Measurements from ENCODE around the gene AGPAT3.

Gene AGPAT3

DNA sequence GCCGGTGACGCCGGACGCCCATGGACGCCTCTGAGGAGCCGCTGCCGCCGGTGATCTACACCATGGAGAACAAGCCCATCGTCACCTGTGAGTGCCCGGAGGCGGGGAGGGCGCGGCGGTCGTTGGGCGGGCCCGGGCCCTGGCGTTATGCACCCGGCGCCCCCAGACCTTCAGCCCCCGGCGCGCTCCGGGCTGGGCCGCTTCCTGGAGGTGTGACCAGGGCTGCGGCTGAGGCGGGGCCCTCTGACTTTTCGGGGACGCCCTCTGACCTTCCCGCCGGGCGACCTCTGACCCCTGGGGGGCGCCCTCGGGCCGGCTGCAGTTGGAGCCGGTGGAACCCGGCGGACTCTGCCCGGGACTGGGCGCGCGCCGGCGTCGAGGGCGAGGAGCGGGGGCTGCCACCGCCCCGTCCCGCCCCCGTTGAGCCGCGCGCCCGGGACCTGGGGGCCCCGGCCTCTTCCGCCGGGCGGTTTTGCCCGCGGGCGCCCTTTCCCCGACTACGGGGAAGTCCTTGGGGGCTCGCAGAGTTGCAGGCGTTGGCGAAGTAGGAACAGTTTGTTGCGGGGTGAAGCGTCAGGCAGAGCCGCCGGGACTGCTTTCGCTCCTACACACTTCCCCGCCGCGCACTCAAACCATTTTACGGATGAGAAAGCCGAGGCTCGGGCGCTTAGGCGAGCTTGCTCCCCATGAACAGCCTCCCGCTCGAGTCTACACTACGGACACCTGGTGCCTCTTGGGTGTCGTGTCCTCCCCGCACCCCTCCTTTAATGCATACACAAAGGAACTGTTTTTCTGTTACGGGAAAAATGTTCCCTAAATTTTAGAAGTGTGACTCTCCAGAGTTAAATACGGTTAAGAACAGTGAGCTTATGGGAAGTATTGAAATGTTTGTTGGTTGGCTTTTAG lies 147.7 kb downstream of the AGPAT3 start:
- in situ Hi-C loops (cut with MboI; ENCODE audit: low sequenced_read_pairs), result no loop called here

DNA sequence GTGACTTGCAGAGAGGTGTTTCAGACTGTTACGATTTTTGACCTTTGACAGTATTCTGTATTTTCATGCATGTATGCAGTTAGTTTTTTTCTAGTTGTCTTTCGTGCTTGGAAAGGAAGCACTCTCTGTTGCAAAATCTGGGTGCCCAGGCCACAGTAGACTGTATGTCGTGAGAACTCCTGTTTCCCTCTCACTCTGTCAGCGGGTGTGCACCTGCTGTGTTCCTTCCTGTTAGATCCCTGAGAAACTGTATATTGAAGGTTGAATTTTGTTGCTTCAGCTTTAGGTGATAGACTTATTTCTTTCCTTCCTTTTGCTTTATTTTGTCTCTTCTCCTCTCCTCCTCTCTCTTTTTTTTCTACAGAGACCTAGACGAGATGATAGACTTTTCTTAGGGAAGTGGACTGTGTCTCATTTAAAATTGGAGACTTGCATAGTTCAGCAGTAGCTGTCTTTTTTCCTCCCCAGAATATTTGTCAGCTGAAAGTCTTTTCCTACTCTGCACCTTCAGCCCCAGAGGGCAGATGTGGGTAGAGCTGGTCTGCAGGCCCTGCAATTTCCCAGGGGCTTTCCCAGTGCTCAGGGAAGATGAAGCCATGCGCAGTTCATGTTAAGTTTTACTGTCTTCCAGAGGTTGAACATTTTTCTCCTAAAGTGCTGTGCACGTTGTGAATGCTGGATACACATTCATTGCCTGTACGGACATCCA lies 148.5 kb downstream of the AGPAT3 start:
- in situ Hi-C loops (cut with MboI; ENCODE audit: low sequenced_read_pairs), result no loop called here

DNA sequence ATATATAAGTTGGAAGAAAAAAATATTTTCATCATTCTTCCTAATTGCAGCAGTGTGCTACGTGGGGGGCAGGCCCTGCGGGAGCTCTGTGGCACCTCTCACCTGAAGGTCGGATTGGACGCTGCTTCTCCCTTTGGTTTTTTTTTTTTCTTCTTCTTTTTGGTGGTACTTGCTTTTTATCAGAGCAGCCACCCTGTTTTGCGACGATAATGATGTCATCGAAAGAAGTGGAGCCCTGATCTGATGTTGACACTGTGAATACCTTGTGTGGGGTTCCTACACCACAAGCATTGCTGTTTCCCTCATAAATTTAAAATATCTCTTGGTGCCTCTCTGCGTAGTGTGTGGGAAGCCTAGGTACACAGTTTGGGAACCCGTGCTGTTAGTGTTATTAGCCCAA lies 152.6 kb downstream of the AGPAT3 start:
- in situ Hi-C loops (cut with MboI; ENCODE audit: low sequenced_read_pairs), result no loop called here

DNA sequence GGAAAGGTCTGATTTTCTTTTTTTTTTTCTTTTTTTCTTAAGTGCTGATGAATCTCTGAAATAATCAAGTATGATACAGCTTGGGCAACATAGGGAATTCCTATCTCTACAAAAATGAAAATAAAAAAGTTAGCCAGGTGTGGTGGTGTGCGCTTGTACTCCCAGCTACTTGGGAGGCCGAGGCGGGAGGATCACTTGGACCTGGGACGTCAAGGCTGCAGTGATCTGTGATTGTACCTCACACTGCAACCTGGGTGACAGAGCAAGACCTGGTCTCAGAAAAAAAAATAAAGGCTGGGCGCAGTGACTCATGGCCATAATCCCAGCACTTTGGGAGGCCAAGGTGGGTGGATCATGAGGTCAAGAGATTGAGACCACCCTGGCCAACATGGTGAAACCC lies 153.1 kb downstream of the AGPAT3 start:
- in situ Hi-C loops (cut with MboI; ENCODE audit: low sequenced_read_pairs), result no loop called here

DNA sequence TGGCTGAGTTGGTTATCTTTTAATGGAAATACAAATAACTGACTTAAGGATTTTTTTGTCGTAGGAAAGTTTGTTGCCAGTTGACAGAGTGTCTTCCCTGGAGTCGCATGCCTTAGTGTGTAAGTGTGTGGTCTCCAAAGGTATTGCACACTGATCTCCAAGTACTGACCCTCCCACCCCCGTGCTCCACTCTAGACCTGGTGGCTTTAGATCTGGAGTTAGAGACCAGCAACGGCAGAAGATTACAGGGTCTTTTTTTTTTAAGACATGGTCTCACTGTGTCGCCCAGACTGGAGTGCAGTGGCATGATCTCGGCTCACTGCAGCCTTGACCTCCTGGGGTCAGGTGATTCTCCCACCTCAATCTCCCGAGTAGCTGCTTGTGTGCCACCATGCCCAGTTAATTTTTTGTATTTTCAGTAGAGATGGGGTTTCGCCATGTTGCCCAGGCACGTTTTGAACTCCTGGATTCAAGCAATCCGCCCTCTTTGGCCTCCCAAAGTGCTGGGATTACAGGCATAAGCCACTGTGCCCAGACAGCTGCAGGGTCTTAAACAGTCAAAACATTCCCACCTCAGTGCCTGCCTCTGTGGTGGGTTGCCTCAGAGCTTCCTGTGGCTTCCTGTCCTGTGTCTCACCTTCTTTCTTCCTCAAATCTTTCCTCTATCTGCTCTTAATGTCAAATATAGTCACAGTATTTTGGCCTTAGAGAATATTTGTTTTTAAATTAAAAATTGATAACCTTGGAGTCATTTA lies 154.0 kb downstream of the AGPAT3 start:
- in situ Hi-C loops (cut with MboI; ENCODE audit: low sequenced_read_pairs), result no loop called here

DNA sequence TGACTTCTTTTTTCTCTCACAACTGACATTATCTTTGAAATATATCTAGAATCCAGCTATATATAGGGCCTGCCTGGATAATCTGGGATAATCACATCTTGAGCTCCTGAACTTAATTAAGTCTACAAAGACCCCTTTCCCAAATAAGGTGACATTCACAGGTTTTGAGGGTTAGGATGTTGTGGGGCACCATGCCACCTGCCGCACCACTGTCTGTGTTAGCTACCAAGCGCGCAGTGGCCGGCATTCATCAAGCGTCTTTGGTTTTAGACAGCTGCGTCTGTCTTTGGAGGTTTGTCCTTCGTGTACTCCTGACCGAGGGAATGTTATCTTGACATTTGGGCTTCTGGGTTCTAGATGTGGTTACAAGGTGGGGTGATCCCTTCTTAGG lies 154.5 kb downstream of the AGPAT3 start:
- in situ Hi-C loops (cut with MboI; ENCODE audit: low sequenced_read_pairs), result no loop called here

DNA sequence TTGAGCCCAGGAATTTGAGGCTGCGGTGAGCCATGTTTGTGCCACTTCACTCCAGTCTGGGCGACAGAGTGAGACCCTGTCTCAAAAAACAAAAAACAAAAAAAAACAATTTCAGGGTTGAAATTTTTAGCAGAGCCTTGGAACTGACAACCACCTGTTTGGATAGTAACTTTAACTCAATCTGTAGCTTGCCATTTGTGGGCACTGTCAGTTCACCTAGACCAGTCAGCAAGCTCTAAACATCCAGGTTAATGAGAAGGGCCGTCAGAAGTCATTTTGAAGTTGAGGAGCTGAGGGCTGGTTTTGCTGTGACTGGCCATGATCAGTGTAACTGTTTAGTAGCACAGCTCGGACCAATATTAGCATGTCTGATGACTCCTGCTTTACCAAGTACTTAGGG lies 155.5 kb downstream of the AGPAT3 start:
- in situ Hi-C loops (cut with MboI; ENCODE audit: low sequenced_read_pairs), result no loop called here

DNA sequence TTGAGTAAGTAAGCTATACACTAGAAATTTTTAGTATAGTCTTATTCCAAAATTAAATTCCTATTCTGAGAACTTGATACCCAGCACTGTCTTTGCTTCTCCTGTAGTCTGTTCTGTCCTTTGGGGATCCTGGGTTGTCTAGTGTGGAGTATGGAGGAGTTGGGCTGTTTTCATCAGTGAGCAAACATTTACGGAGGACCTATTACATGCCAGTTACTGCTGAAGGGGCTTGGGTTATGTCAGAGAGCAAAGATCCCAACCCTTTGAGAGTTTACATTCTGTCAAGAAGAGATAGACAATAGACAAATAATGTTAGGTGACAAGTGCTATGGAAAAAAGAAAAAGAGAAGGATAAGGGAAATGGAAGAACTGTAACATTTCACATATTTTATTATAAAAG lies 156.0 kb downstream of the AGPAT3 start:
- in situ Hi-C loops (cut with MboI; ENCODE audit: low sequenced_read_pairs), result no loop called here

DNA sequence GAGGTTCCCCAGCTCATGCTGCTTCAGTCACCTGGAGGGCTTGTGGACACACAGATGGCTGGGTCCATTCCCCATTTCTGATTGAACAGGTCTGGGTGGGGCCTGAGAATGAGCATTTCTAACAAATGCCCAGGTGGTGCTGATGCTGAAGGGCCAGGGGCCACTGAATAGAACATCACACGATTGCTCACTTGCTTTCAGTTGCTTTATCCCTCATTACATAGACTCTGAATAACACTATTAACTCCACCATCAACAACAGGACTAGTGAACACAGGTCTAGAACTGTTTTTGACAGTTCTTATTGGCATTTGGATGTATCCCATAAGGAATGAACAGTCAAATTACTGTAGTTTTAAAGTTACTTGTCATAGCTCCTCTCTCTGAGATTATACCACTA lies 159.2 kb downstream of the AGPAT3 start:
- in situ Hi-C loops (cut with MboI; ENCODE audit: low sequenced_read_pairs), result no loop called here

DNA sequence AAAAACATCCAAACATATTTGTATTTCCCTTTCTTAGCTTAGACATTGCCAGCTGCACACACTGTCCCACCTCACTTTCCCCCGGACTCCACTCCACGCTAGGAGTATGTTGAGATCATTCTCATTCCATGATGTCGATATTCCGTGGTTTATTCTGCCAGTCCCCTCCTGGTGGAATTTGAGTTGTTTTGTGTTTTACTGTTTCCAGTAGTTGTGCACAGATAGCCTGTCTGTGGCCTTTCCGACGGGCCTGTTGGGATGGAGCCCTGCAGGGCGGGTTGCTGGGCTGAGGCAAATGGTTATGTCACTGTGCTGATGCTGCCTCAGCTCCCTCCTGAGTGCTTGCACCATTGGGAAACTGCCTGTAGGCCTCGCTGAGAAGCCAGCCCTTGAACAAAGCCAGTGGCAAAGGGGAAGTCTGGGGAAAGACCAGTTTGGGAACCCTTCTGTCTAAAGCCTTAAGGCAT lies 159.9 kb downstream of the AGPAT3 start:
- in situ Hi-C loops (cut with MboI; ENCODE audit: low sequenced_read_pairs), result no loop called here

DNA sequence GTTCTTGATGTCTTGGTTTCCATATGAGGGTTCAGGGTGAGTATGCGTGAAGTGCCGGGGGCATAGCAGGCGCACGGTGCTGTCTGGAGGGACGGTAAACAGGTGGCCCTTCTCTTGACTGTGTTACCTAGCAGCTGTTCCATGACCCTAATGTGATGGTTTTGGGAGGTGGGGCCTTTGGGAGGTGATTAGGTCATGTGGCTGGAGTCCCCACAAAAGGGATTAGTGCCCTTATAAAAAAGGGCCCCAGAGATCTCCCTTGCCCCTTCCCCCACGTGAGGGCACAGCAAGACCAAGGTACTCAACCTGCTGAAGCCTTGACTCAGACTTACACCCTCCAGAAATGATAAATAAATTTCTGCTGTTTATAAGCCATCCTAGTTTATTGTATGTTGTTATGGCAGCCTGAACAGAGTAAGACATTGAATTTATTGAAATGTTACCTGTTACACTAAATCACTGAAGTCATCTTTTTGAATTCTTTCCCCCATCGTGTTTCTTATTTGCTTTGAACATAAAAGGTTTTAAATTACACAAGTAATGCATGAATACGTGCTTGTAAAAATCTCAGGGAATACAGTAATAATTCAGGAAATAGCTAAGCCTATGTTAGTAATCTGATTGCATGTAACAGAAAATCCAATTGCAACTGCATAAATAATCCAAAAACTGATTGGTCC lies 162.7 kb downstream of the AGPAT3 start:
- in situ Hi-C loops (cut with MboI; ENCODE audit: low sequenced_read_pairs), result no loop called here

DNA sequence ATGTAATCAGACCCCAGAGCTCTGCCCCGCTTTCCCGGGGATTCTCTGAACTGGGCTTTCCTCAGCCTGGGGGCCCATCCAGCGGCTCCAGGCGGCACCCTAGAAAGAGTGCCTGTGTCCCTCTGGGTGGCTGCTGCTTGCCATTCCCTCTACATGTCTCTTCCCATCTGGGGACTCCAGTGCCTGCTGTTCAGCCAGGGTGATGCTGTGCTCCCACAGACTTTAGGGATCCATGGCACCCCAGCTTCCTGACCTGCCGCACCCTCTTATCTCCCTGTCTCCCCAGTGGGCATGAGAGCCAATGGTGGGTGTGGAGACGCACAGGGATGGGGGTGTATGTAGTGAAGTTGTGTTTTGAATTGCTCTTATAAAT lies 163.2 kb downstream of the AGPAT3 start:
- in situ Hi-C loops (cut with MboI; ENCODE audit: low sequenced_read_pairs), result no loop called here

DNA sequence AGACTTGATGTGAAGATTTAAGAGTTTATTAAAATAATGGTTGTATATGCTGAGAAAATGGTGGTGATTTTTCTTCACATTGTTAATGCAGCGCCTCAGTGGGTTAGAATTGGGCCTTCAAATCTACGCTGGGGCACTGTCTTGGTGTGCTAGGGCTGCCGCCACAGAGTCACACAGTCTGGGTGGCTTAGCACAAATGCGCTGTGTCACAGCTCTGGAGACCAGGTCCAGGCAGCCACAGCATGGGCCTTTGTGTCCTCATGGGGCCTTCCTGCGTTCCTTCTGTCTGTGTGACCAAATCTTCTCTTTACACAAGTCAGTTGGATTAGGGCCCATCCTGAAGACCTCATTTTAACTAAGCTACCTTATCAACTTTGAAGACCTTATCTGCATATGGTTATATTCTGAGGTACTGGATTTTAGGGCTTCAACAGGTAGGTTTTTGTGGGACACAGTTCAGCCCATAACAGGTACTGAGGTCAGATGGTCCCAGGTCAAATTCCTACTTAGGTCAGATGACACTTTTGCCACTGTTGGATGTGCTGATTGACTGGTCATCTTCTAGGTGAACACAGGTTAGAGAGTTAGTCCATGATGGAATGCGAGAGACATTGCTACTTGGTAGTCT lies 164.6 kb downstream of the AGPAT3 start:
- in situ Hi-C loops (cut with MboI; ENCODE audit: low sequenced_read_pairs), result no loop called here

DNA sequence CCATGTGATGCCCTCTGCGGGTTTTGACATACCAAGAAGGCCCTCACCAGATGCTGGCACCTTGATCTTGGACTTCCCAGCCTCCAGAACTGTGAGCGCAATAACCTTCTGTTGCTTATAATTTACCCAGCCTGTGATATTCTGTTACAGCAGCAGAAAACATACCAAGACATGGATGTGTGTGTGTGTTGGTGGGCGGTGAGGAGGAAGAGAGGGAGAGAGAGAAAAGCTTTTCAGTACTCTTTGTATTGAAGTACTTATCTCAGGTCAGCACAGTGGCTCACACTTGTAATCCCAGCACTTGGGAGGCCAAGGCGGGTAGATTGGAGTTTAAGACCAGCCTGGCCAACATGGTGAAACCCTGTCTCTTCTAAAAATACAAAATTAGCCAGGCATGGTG lies 170.2 kb downstream of the AGPAT3 start:
- in situ Hi-C loops (cut with MboI; ENCODE audit: low sequenced_read_pairs), result no loop called here

Data from HL-60/S4 treated with phorbol 12-myristate 13-acetate at 8.2 ng/mL for 4 days and 3 days (cell line).